Measurements from ENCODE around the gene ROBO3.
A peak's percentile ranks its signal among the peaks of the same experiment; 100 is the strongest.

ROBO3 gene

DNA sequence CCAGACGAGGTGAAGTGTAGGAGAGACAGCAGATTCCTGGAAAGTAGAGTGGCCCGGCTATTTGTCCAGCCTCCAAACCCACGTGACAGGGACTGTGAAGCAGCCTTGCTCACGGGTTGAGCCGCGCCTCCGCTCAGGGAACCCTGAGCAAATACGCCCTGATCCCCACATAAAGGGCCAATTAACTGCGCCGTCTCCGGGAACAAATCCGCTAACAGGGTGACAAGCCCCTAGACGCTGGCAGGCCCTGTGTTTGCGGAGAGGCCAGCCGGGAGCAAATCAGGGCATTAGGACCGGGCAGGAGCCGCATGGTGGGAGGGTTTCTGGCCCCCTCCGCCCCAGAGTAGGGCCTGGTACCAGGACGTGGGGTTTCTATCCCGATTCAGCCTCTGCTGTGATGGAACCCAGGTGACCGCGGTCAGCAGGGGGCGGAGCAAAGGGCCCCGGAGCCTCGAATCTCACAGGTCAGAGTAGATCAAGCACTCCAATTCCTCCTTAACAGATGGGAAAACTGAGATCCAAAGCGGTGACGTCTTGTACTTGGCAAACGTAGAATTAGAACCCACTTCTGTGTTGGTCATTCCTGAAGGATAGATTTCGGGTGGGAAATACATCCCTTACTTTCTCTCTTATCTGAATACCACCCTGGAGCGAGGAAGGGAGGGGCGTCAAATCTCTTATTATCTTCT, 2.0 kb upstream of the ROBO3 start:
- in situ Hi-C loops (cut with HindIII; ENCODE audit: low sequenced_read_pairs): no loop called here
- TF ChIP-seq, protein P1, sequence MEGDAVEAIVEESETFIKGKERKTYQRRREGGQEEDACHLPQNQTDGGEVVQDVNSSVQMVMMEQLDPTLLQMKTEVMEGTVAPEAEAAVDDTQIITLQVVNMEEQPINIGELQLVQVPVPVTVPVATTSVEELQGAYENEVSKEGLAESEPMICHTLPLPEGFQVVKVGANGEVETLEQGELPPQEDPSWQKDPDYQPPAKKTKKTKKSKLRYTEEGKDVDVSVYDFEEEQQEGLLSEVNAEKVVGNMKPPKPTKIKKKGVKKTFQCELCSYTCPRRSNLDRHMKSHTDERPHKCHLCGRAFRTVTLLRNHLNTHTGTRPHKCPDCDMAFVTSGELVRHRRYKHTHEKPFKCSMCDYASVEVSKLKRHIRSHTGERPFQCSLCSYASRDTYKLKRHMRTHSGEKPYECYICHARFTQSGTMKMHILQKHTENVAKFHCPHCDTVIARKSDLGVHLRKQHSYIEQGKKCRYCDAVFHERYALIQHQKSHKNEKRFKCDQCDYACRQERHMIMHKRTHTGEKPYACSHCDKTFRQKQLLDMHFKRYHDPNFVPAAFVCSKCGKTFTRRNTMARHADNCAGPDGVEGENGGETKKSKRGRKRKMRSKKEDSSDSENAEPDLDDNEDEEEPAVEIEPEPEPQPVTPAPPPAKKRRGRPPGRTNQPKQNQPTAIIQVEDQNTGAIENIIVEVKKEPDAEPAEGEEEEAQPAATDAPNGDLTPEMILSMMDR (IDR thresholded peaks at IDR 0.05; ENCODE audit: low read depth, low read length): no peak
- peak; percentile 8 for DNase-seq (ENCODE audit: low read depth, low spot score)
- peak overlapping the region; percentile 12 for H3K4me3 ChIP-seq (ENCODE audit: low read depth, low read length)

DNA sequence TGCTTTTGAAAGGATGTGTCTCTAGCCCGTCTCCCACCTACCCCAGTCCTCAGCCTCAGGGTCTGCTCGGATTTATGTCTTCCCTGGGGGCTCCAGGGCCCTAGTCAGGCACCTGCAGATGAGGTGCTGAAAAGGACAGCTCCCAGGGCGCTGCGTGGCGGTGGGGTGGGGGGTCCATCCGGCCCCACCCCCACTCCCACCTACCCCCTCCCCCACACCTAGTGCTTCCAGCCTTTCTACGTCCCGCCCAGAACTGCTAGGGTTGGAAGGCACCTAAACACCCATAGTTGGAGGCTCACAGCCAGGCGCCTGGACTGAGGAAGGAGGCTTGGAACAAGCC, 1.4 kb upstream of the ROBO3 start:
- in situ Hi-C loops (cut with HindIII; ENCODE audit: low sequenced_read_pairs): no loop called here
- no peak overlapping the region for H3K4me3 ChIP-seq (ENCODE audit: low read depth, low read length)
- TF ChIP-seq, protein P1 (IDR thresholded peaks at IDR 0.05; ENCODE audit: low read depth, low read length): no peak
- DNase-seq (ENCODE audit: low read depth, low spot score): no peak

DNA sequence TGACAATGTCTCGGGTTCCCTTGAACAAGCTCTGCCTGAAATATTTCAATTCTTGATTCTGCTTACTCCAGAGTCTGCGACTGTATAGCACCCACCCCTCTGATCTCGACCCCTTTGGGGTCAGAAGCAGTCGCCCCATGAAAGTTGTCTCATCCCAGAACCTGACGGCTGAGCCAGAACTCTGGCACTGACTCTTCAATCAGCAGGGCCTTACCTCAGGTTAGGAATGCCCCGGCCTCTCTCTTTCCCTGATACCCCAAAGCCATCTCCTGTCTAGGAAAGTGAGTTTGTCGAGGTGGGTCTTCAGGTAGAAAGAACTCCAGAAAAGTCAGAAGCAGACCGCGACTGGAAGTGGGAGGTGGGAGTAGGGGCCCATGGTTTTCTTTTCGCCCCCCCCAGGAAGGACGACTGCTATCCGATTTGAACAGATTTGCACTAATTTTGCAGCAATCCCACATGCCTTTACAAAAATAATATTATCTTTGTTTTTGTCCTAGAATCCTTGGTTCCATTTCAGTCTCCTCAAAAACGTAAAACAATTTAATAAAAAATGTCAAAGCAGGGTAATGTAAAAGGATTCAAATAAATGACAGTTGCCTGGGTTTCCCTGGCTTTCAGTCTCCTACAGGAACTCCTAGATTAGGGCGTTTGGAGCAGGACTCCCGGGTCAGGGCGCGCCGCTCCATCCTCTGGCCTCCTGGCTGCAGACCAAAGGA, 898 bp upstream of the ROBO3 start:
- in situ Hi-C loops (cut with HindIII; ENCODE audit: low sequenced_read_pairs): no loop called here
- H3K4me3 ChIP-seq (ENCODE audit: low read depth, low read length): no peak overlapping the region
- no peak for DNase-seq (ENCODE audit: low read depth, low spot score)
- TF ChIP-seq, protein P1 (IDR thresholded peaks at IDR 0.05; ENCODE audit: low read depth, low read length): no peak

DNA sequence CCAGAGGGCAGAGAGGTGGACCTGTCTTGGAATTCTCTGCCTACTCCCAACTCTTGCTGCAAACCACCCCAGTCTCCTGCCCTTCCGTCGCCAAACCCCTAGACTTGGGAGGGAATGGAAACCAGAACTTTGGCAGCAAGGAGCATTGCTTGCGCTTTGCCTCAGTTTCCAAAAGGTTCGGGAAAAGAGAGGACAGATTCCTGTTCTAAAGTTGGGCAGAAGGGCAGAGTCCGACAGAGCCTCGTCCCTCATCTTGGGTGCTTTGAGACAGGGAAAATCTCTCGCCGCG, 396 bp upstream of the ROBO3 start:
- TF ChIP-seq, protein P1 (IDR thresholded peaks at IDR 0.05; ENCODE audit: low read depth, low read length): no peak
- no peak for DNase-seq (ENCODE audit: low read depth, low spot score)
- in situ Hi-C loops (cut with HindIII; ENCODE audit: low sequenced_read_pairs): no loop called here
- no peak overlapping the region for H3K4me3 ChIP-seq (ENCODE audit: low read depth, low read length)

DNA sequence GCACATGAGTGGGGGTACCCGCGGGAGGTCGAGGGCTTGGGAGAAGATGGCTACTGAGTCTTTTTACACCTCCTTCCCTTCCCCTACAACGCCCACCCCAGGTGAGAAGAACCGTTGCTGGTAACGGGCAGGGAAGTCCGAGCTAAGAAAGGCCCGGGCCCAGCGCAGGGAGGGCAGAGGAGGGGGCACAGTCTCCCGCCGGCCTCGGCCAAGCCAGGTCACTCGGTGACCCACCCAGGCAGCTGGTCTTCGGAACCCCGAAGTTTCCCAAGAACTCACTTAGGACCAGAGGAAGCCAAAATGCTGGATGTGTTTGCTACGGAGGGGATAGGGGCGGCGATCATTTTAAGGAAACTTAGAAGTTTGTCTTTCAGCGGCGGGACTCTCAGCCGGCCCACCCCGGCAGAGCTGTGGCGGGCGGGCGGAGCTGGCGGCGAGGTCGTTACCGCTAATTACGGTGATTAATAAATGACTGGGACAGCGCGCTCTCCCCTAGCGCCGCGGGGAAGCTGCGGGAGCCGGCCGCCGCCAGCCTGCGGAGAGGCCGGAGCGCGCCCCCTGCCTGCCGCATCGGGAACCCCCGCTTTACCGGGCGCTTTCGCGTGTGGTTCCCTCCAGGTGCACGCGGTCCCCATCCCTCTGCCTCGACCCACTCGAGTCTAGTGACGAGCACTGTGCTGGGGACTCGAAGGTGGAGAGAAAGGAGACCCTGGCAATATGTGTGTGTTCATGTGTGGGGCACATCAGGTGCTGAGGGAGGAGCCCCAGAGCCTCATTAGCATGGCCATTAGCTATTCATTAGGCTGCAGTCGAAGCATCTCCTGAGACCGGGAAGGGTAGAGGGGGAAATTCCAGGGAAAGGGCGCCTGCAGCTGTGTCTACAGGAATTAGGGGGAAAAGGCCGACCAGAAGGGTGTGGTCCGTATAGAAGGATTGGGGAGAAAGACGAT, 945 bp downstream of the ROBO3 start:
- DNase-seq (ENCODE audit: low read depth, low spot score): peak; percentile 16
- TF ChIP-seq, protein P1 (IDR thresholded peaks at IDR 0.05; ENCODE audit: low read depth, low read length): peak; percentile 76
- in situ Hi-C loops (cut with HindIII; ENCODE audit: low sequenced_read_pairs): no loop called here
- H3K4me3 ChIP-seq (ENCODE audit: low read depth, low read length): peak overlapping the region; percentile 22

DNA sequence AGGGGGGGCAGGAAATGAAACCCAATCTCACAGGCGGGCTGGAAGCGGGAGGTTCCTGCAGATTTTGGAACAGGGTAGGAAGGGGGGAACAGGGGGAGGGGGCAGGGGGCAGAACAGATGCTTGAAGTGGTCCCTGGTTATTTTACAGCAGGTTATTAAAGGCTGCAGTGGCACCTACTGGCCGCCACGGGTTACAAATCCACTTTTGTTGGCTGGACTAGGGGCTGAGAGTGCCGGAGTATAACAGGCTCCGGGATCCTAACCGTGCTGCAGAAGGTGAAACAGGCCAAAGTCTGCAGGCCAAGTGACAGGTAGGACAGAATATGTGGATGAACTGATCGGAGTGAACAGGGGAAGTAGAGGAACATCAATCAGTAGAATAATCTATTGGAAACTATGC, 2.5 kb downstream of the ROBO3 start:
- H3K4me3 ChIP-seq (ENCODE audit: low read depth, low read length): no peak overlapping the region
- peak; percentile 33 for DNase-seq (ENCODE audit: low read depth, low spot score)
- in situ Hi-C loops (cut with HindIII; ENCODE audit: low sequenced_read_pairs): no loop called here
- TF ChIP-seq, protein P1 (IDR thresholded peaks at IDR 0.05; ENCODE audit: low read depth, low read length): peak; percentile 61

Data from astrocyte of the spinal cord (primary cell).